Upper lobe of left lung (tissue), 4 donors: Measurements from ENCODE around the gene RWDD4.

Experiments
- EP300 ChIP-seq, 4 donors: sonication (generic); formaldehyde crosslinking; IDR thresholded peaks; one replicate each; pipeline ENCODE4 v1.5.1; 2017; ENCODE audit warnings: antibody characterized with exemption in 4 of 4, control low read depth in 2 of 4
- POLR2A ChIP-seq, 4 donors: fragments of 450-650 bp; IDR thresholded peaks; one replicate each; pipeline ENCODE4 v1.5.1; 2016 to 2017; ENCODE audit warnings: antibody characterized with exemption in 4 of 4, mild to moderate bottlenecking in 2 of 4
- TF ChIP-seq, protein P1 (sequence below), 6 experiments: fragments of 450-650 bp in 4 of 6; fragments of 200-600 bp in 2 of 6; sonication (generic) in 2 of 6; IDR thresholded peaks; one replicate each; pipeline ENCODE4 v1.5.1; 2016 to 2019; ENCODE audit warnings: antibody characterized with exemption in 6 of 6

DNA sequence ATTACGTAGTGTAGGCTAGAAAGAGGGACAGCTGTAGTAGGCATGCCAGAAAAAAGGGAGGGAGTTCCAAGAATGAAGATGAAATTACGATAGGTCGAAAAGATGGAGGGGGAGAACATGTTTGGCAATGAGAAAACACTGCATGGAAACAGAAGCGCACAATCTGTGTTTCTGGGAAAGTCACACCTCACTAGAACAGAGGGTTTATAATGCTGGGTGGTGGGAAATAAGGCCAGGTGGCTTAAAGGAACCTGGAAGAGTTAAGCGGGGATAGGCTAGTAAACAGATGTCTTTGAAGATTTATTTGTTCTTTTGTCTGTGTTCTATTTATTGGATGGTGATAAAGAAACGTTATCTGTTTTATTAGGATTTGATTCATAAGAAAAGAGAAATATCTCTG is 29.2 kb upstream of the RWDD4 start:
- TF ChIP-seq, protein P1, sequence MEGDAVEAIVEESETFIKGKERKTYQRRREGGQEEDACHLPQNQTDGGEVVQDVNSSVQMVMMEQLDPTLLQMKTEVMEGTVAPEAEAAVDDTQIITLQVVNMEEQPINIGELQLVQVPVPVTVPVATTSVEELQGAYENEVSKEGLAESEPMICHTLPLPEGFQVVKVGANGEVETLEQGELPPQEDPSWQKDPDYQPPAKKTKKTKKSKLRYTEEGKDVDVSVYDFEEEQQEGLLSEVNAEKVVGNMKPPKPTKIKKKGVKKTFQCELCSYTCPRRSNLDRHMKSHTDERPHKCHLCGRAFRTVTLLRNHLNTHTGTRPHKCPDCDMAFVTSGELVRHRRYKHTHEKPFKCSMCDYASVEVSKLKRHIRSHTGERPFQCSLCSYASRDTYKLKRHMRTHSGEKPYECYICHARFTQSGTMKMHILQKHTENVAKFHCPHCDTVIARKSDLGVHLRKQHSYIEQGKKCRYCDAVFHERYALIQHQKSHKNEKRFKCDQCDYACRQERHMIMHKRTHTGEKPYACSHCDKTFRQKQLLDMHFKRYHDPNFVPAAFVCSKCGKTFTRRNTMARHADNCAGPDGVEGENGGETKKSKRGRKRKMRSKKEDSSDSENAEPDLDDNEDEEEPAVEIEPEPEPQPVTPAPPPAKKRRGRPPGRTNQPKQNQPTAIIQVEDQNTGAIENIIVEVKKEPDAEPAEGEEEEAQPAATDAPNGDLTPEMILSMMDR (IDR thresholded peaks at IDR 0.05): no peak
- TF ChIP-seq EP300 (IDR thresholded peaks at IDR 0.05) (no peak), POLR2A (IDR thresholded peaks at IDR 0.05) (no peak)
